GM18867 (cell line): ENCODE measurements around the gene ATXN1.
"Not testable (repeated sequence)": the region's sequence is repeated elsewhere in the genome, so short reads cannot be mapped to it uniquely, and the experiment has no call there.

Experiments used
- ATAC-seq: cut with Tn5 transposase; IDR thresholded peaks from one replicate; pipeline ENCODE4 v1.9.1; 2021; ENCODE audit warnings: mild to moderate bottlenecking, moderate library complexity; ENCODE audit not compliant: unreplicated experiment

Gene ATXN1

DNA sequence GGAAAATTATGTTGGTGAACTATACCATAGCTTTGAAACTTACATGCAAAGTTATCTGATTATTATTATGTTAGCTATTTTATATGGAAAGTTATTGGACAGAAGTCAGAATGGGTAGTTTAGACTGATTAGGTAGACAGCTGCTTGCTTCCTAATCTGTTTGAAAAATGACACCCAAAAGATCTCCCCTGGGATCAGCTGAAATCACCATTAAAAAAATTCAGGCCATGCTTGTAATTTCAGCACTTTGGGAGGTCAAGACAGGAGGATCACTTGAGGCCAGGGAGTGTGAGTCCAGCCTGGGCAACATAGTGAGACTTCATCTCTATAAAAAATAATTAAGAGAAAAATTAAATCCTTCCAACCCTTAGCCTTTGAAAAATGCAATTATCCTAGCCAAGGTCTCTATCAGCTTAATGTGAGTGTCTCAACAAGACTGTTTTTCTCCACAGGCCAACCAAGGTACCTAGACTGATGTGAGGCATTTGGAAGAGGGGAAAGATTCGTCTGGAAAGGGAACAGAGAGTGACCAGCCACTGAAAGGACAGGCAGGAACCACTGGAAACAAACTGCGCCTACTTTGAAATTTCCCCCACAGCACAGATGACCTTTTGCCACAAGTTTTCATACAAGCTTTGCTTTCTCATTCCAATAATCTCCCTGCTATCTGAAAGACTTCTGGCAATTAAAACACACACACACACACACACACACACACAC is 290.6 kb downstream of the ATXN1 start:
- ATAC-seq = no peak

- no peak for ATAC-seq
Observed at GRCh38 chr6:16468991-16469615, 292.2 kb downstream of the ATXN1 start.

DNA sequence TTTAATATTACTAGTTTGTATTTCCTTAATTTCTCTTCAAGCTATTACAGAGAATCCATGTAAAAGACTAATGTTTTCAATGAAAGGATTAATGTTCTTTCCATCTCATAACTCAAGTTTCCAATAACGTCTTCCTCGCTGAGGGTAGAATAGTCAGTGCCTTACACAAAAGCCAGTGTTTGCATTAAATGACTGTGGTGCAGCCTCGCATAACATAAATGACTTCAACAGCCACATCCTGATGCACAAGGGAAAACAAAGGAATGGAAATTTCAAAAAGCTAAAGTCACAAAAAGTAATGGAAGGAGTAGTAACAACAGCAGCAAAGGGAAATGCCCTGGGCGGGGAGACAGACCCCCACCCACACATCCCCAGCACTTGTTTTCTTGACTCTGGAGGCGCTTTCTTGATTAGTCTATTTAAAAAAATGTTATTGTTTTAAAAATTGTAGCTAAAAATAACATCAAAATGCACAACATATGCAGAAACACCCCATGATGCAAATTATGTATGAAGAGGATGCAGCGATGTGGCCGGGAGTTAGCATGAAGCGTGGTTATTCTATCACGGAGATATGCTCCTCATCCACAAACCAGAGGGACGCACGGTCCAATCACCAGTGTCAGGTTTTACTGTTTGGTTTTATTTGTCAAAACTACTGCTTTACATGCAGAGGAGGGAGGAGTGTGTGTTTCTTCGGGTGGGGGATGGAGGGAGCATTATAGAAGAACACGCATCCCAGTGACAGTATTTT is 294.3 kb downstream of the ATXN1 start:
- ATAC-seq = no peak

DNA sequence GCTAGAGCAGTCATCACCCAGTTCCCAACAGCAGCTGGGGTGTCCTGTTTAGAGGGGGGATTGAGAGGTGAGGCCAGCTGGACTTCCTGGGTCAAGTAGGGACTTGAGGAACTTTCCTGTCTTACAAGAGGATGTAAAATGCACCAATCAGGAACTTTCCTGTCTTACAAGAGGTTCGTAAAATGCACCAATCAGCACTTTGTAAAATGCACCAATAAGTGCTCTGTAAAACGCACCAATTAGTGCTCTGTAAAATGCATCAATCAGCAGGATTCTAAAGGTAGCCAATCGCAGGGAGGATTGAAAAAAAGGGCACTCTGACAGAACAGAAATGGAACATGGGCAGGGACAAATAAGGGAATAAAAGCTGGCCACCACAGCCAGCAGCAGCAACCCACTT is 297.2 kb downstream of the ATXN1 start:
- no peak for ATAC-seq

DNA sequence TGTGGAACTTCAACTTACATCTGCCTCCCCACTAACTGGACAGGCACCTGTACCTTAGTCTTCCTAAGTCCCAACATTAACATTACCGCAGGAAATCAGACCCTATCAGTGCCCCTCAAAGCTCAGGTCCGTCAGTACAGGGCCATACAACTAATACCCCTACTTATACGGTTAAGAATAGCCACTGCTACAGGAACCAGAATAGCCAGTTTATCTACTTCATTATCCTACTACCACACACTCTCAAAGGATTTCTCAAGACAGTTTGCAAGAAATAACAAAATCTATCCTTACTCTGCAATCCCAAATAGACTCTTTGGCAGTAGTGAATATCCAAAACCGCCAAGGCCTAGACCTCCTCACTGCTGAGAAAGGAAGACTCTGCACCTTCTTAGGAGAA is 298.0 kb downstream of the ATXN1 start:
- ATAC-seq = not testable (repeated sequence)

DNA sequence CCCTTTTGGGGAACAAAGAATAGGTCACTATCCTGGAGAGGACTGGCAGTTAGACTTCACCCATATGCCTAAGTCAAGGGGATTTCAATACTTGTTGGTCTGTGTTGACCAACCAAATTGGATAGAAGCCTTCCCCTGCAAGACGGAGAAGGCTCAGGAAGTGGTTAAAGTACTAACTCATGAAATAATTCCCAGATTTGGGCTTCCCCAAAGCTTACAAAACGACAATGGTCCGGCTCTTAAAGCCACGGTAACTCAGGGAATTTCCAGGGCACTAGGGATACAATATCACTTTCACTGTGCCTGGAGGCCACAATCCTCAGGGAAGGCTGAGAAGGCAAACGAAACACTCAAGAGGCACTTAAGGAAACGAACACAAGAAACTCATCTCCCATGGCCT is 299.8 kb downstream of the ATXN1 start:
- ATAC-seq = no peak

GRCh38 chr6:16459472-16459871 is 301.8 kb downstream of the ATXN1 start:
- not testable (repeated sequence) for ATAC-seq

GRCh38 chr6:16452348-16452747 is 308.9 kb downstream of the ATXN1 start:
- ATAC-seq = no peak

- no peak for ATAC-seq
Observed at GRCh38 chr6:16450821-16451220, 310.4 kb downstream of the ATXN1 start.

DNA sequence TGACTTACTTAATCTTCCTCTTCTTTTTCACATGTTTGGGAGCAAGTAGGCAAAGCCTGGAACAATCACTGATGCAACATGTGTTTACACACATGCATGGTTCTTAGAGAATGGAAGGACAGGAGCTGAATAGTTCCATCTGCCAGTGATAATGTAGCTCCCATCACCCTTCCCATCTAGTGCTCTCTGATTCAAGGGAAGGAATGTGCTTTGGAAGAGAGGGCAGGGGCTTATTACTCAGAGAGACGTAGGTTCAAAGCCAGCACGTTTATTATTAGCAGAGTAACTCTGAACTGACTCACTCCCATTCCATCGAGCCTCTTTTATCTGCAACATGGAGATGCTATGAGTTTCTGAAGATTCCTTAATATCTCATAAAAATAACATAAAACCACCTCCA is 311.0 kb downstream of the ATXN1 start:
- ATAC-seq = no peak

- no peak for ATAC-seq
Observed at GRCh38 chr6:16446273-16446672, 315.0 kb downstream of the ATXN1 start.

DNA sequence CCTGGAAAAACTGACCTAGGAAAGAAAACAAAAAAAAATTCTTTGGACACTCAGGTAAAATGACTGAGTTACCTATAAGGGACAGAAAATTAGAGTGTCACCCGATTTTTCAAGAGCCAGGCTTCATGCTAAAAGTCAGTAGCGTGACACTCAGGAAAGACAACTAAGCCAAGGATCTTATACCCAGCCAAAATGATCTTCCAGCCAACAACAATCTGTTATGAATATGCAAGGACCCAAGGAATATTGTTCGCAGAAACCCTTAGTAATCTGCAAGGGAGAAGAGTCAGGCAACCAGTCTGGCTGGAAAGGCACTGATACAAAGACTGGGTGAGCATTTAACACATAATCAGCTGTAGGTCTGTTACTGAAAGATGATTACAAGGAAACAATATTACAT is 319.2 kb downstream of the ATXN1 start:
- ATAC-seq = no peak

- no peak for ATAC-seq
Observed at GRCh38 chr6:16441262-16441661, 320.0 kb downstream of the ATXN1 start.

DNA sequence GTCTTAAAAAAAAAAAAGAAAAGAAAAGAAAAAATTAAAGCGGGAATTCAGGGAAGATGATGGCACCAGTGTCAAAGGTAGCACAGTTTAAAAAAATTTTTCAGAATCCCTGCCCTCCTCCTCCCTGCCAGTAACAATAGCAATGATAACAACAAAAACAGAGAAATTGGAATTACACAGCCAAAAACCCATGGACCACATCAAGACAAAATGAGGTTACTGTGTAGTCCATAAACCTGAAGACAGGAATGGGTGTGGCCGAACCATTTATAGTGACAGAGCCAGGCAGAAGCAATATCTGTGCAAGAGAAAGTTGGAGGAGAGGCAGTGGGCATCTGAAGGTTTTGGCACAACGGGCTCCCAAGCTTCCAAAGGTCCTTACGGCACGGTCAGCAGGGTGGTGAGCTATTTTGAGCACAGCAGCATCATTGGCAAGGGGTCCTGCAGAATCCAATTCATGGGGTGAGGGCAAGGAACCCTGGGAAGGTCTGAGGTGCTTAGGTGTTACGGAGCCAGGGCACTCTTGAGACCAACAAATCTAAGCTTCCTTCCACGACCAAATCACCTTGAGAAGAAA is 320.5 kb downstream of the ATXN1 start:
- ATAC-seq = no peak

GRCh38 chr6:16438718-16439591 is 322.3 kb downstream of the ATXN1 start:
- no peak for ATAC-seq

DNA sequence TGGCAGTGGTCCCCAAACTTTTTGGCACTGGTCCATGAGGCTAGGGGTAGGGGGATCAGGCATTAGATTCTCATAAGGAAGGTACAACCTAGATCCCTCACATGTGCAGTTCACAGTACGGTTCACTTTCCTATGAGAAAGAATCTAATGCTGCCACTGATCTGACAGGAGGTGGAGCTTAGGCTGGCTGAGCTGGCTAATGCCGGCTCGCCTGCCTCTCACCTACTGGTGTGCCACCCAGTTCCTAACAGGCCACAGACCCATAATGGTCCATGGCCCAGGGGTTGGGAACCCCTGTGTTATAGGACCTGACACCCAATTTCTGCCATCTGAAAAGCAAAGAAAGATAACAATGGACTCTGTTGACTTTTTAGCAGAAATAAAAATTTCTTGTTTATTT is 323.3 kb downstream of the ATXN1 start:
- ATAC-seq = no peak

- no peak for ATAC-seq
Observed at GRCh38 chr6:16437095-16437494, 324.2 kb downstream of the ATXN1 start.

GRCh38 chr6:16436550-16436949 is 324.7 kb downstream of the ATXN1 start:
- no peak for ATAC-seq

GRCh38 chr6:16434885-16435284 is 326.4 kb downstream of the ATXN1 start:
- ATAC-seq = no peak

DNA sequence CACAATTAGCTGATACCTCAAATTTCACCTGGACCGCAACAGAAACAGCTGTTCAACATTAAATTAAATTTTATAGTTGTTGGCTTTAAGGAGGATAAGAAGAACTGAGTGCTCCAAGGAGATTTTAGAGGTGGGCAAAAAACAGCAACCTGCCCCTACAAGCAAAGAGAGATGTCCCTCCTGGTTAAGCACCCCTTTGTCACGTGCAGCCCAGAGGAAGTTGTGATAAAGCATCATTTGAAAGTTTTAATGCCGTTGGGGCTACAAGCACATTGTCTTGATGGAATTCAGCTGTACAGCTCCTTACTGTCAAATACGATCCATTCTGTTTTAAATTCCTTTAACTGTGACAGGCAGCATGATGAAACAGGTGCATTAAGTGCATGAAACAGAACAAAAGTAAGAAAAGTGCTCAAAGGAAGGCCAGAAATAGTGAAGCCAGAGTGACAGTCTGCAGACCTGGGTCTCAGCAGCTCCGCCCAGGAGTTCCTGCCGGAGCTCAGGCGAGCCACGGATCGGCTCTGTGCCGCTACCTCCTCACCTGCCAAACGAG is 327.8 kb downstream of the ATXN1 start:
- ATAC-seq = no peak
